HepG2 (cell line): ENCODE measurements around the gene WDR5B. TPM values are rescaled to one million over a fixed set of nuclear protein-coding genes. Genes with fewer than 3 reads are reported as not detected.

ENCODE experiments used
- ATAC-seq: fragments of 200-7000 bp; cut with Tn5 transposase; 3 replicates; pipeline ENCODE4 v1.9.1; 2020; ENCODE audit warnings: mild to moderate bottlenecking, moderate library complexity
- BruUV-seq: library from RNA; stranded (reverse); fragments of 400-500 nt; replicated peaks from 2 replicates; lab custom pipeline; 2021; lab: Mats Ljungman, UMichigan
- CTCF ChIA-PET: fragments of 300-600 bp; formaldehyde crosslinking; extraction: SDS; loops from one replicate; lab custom pipeline; 2021; ENCODE audit warnings: low total read pairs, inconsistent platforms, low intra/inter-chr PET ratio; lab: Yijun Ruan, JAX
- POLR2A ChIA-PET: fragments of 350-600 bp; sonication (Branson Sonifier 250); formaldehyde crosslinking; loops from one replicate; lab custom pipeline; 2020; ENCODE audit warnings: antibody characterized with exemption, inconsistent platforms; lab: Yijun Ruan, JAX
- DNase-seq: peaks from one replicate; pipeline ENCODE4 v3.0.0-alpha.2; 2015; ENCODE audit warnings: low spot score
- FAIRE-seq: peaks from 3 replicates; lab custom pipeline; 2011; peaks lifted over from hg19 to GRCh38; lab: Jason Lieb, UNC
- H2AFZ ChIP-seq: one replicate; pipeline ENCODE4 v1.6.1; 2011; ENCODE audit warnings: low read length, inconsistent platforms
- H3K27ac ChIP-seq: fragments of 300-600 bp; 3 replicates; pipeline ENCODE4 v1.8.0; 2011; ENCODE audit warnings: mixed run types, mild to moderate bottlenecking, mixed read lengths, low read length, inconsistent platforms; ENCODE audit not compliant: insufficient read depth; ENCODE audit errors: extremely low read length
- H3K27me3 ChIP-seq, 2 experiments: fragments of 200-600 bp in 1 of 2; 2 replicates in 1 of 2; 3 replicates in 1 of 2; pipeline versions ENCODE4 v1.6.0 to v1.8.0; 2011; ENCODE audit warnings: low read length in 2 of 2, mild to moderate bottlenecking in 2 of 2, moderate library complexity in 2 of 2, inconsistent platforms in 1 of 2; ENCODE audit not compliant: insufficient read depth in 2 of 2, control insufficient read depth in 1 of 2
- H3K36me3 ChIP-seq, 2 experiments: fragments of 200-600 bp in 1 of 2; replicated peaks in 1 of 2; 2 replicates in 1 of 2; 3 replicates in 1 of 2; pipeline versions ENCODE4 v1.5.1 to v1.8.0; 2011; ENCODE audit warnings: low read length in 2 of 2, inconsistent platforms in 1 of 2; ENCODE audit not compliant: insufficient read depth in 2 of 2, control insufficient read depth in 1 of 2
- H3K4me1 ChIP-seq: 2 replicates; pipeline ENCODE4 v1.5.1; 2012; ENCODE audit warnings: low read length, inconsistent platforms; ENCODE audit not compliant: insufficient read depth
- H3K4me2 ChIP-seq: 2 replicates; pipeline ENCODE4 v1.6.0; 2011; ENCODE audit warnings: low read depth, low read length, inconsistent platforms
- H3K4me3 ChIP-seq, 3 experiments: fragments of 200-600 bp in 1 of 3; sonication (generic), shearing (Covaris generic) in 1 of 3; replicated peaks in 1 of 3; 2 replicates each; pipeline ENCODE4 v1.5.1; 2011 to 2016; ENCODE audit warnings: low read length in 3 of 3, inconsistent platforms in 2 of 3, low read depth in 2 of 3, mild to moderate bottlenecking in 2 of 3, control low read depth in 1 of 3, mixed read lengths in 1 of 3; ENCODE audit not compliant: insufficient read depth in 1 of 3
- H3K79me2 ChIP-seq: one replicate; pipeline ENCODE4 v1.6.1; 2011; ENCODE audit warnings: low read length, inconsistent platforms; ENCODE audit not compliant: insufficient read depth
- H3K9ac ChIP-seq: 2 replicates; pipeline ENCODE4 v1.6.0; 2011; ENCODE audit warnings: mild to moderate bottlenecking, low read depth, low read length, inconsistent platforms; ENCODE audit not compliant: insufficient read depth
- H3K9me3 ChIP-seq: 2 replicates; pipeline ENCODE4 v1.5.1; 2012; ENCODE audit warnings: mild to moderate bottlenecking, low read length
- H4K20me1 ChIP-seq: 2 replicates; pipeline ENCODE4 v1.6.0; 2011; ENCODE audit warnings: inconsistent platforms, mild to moderate bottlenecking, low read length, moderate library complexity; ENCODE audit not compliant: insufficient read depth
- HMG20A ChIP-seq: IDR thresholded peaks from 2 replicates; pipeline ENCODE4 v1.6.1; 2016; ENCODE audit warnings: borderline replicate concordance
- NFYB ChIP-seq: sonication (generic); formaldehyde crosslinking; IDR thresholded peaks from 2 replicates; pipeline ENCODE4 v1.4.0; 2020; ENCODE audit warnings: missing genetic modification reagents
- NPAS2 ChIP-seq: sonication (generic); formaldehyde crosslinking; IDR thresholded peaks from 2 replicates; pipeline ENCODE4 v1.8.0; 2022; ENCODE audit warnings: mild to moderate bottlenecking, missing genetic modification reagents, borderline replicate concordance
- ONECUT2 ChIP-seq: sonication (generic); formaldehyde crosslinking; IDR thresholded peaks from 2 replicates; pipeline ENCODE4 v1.4.0; 2020; ENCODE audit warnings: missing genetic modification reagents
- PHF5A ChIP-seq: IDR thresholded peaks from one replicate; pipeline ENCODE4 v1.6.1; 2018; ENCODE audit warnings: low read depth, missing genetic modification reagents; ENCODE audit not compliant: unreplicated experiment
- PPARG ChIP-seq: conservative IDR thresholded peaks from 2 replicates; pipeline ENCODE4 v1.6.1; 2016; ENCODE audit warnings: missing biosample characterization, missing genetic modification reagents
- RBM22 ChIP-seq: fragments of 200-400 bp; formaldehyde crosslinking; optimal IDR thresholded peaks from 2 replicates; pipeline ENCODE3; 2017; ENCODE audit warnings: mild to moderate bottlenecking, low read length, moderate library complexity
- SOX13 ChIP-seq, 3 experiments: fragments of 450-650 bp in 1 of 3; sonication (generic) in 1 of 3; formaldehyde crosslinking in 1 of 3; IDR thresholded peaks in 2 of 3; conservative IDR thresholded peaks in 1 of 3; 2 replicates each; pipeline versions ENCODE4 v1.5.0 to v1.6.1; 2016 to 2020; ENCODE audit warnings: antibody characterized with exemption in 1 of 3, mild to moderate bottlenecking in 1 of 3, missing compliant biosample characterization in 1 of 3, missing genetic modification reagents in 1 of 3, moderate library complexity in 1 of 3
- SP2 ChIP-seq: sonication (generic); formaldehyde crosslinking; IDR thresholded peaks from 2 replicates; pipeline ENCODE4 v1.5.1; 2020; ENCODE audit warnings: mild to moderate bottlenecking, missing genetic modification reagents
- TBX3 ChIP-seq: fragments of 450-650 bp; IDR thresholded peaks from 2 replicates; pipeline ENCODE4 v1.6.1; 2017; ENCODE audit warnings: antibody characterized with exemption, mild to moderate bottlenecking, inconsistent platforms, borderline replicate concordance
- TOPORS ChIP-seq: sonication (generic); formaldehyde crosslinking; IDR thresholded peaks from 2 replicates; pipeline ENCODE4 v1.8.0; 2023; ENCODE audit warnings: mild to moderate bottlenecking, missing genetic modification reagents
- ZBTB21 ChIP-seq: sonication (generic); formaldehyde crosslinking; IDR thresholded peaks from 2 replicates; pipeline ENCODE4 v1.4.0; 2020; ENCODE audit warnings: missing genetic modification reagents
- ZMYM4 ChIP-seq: sonication (generic); formaldehyde crosslinking; IDR thresholded peaks from 2 replicates; pipeline ENCODE4 v1.8.1; 2023; ENCODE audit warnings: mild to moderate bottlenecking, missing genetic modification reagents
- ZNF260 ChIP-seq: sonication (generic); formaldehyde crosslinking; IDR thresholded peaks from 2 replicates; pipeline ENCODE4 v1.4.0; 2020; ENCODE audit warnings: missing genetic modification reagents, low read depth, mild to moderate bottlenecking, borderline replicate concordance
- ZNF670 ChIP-seq: sonication (generic); formaldehyde crosslinking; IDR thresholded peaks from 2 replicates; pipeline ENCODE4 v1.8.0; 2022; ENCODE audit warnings: mild to moderate bottlenecking, missing genetic modification reagents, borderline replicate concordance
- WGBS: methylation state at CpG from one replicate; pipeline ENCODE4 v1.1.6; 2017; ENCODE audit warnings: low lambda C conversion rate; 5-methylcytosine and 5-hydroxymethylcytosine counted together
- in situ Hi-C: cut with HindIII; loops from 2 replicates; pipeline ENCODE4 v1.10.0; 2017; ENCODE audit warnings: low pct_unique_long_range_greater_than_20kb; ENCODE audit not compliant: extremely low pct_ligation_motif_present
- intact Hi-C: fragments of 100-400 bp; cut with micrococcal nuclease; formaldehyde crosslinking; loops from one replicate; pipeline ENCODE4 v1.10.0; 2022; ENCODE audit not compliant: unreplicated experiment
- polyA plus RNA-seq, 8 experiments: library from polyadenylated mRNA; depleted of rRNA in 3 of 8; stranded (reverse) in 7 of 8; unstranded in 1 of 8; fragments of >200 nt; fragmentation: Illumina TruSeq in 4 of 8; extraction: Trizol in 4 of 8; gene quantifications; 2 replicates each; pipeline versions ENCODE4 v1.2.1 to v1.2.3, GENCODE V29; 2011 to 2016; ENCODE audit warnings: low read depth in 4 of 8, missing spikeins in 1 of 8, mixed read lengths in 1 of 8; ENCODE audit not compliant: insufficient read depth in 1 of 8
- total RNA-seq, 5 experiments: library from RNA; depleted of rRNA; stranded (reverse); fragments of >200 nt; fragmentation: Illumina TruSeq; extraction: Trizol; gene quantifications; 2 replicates each; pipeline ENCODE4 v1.2.3, GENCODE V29; 2016; ENCODE audit warnings: low read depth in 1 of 5
- TF ChIP-seq, protein P1 (sequence below): sonication (generic); formaldehyde crosslinking; IDR thresholded peaks from 2 replicates; pipeline ENCODE4 v1.4.0; 2020; ENCODE audit warnings: missing genetic modification reagents
- TF ChIP-seq, protein P2 (sequence below): sonication (generic); formaldehyde crosslinking; IDR thresholded peaks from 2 replicates; pipeline ENCODE4 v1.4.0; 2020; ENCODE audit warnings: missing genetic modification reagents
- TF ChIP-seq, protein P3 (sequence below): sonication (generic); formaldehyde crosslinking; IDR thresholded peaks from 2 replicates; pipeline ENCODE4 v1.8.1; 2023; ENCODE audit warnings: mild to moderate bottlenecking, missing genetic modification reagents
- TF ChIP-seq, protein P4 (sequence below): sonication (generic); formaldehyde crosslinking; IDR thresholded peaks from 2 replicates; pipeline ENCODE4 v1.4.0; 2020; ENCODE audit warnings: missing genetic modification reagents, borderline replicate concordance

WDR5B gene
- total and polyA plus RNA-seq, 2 of the 13 experiments (the other 11 are each of a cell fraction or from before 2014, with no cell fraction given): 2.5 to 3.6 TPM

DNA sequence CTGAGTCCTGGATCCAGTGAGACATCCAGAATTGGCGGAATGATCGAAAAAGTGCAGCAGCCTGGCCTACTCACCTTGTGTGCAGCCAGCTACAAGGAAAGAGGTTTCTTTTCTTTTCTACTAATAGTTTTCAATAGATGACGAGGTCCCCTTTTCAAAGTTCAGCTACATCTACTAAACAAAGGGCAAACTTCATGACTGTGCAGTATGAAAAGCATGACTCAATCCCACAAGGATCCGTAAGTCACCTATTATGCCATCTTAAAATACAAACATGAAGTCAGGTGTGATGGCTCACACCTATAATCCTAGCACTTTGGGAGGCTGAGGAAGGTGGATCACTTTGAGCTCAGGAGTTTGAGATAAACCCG, 49.5 kb downstream of the WDR5B start:
- Histone ChIP-seq H3K4me3 (peak overlapping the region in 1 of 3 experiments; percentile 39; a peak in 2 of 6 replicates), H2AFZ (no peak overlapping the region), H3K36me3 (peaks cover 12 to 49% of the 10 kb centered on the region in 2 experiments), H3K9ac (peak overlapping the region; percentile 28; the same call in 1 of the 2 replicates), H3K79me2 (peaks cover 5% of the 10 kb centered on the region), H3K9me3 (no peaks in the 10 kb centered on the region), H4K20me1 (no peaks in the 10 kb centered on the region), H3K4me1 (peaks cover 76% of the 10 kb centered on the region), H3K4me2 (peak overlapping the region; percentile 64), H3K27ac (peak overlapping the region; percentile 96), H3K27me3 (no peaks in the 10 kb centered on the region)
- ATAC-seq: peak; percentile 34
- CTCF ChIA-PET: no interaction called here
- in situ Hi-C loops: no loop called here
- BruUV-seq: no TSS peak
- FAIRE-seq: no peak
- POLR2A ChIA-PET: interaction anchor here (0.8 to 7.8 kb wide), 4 partner anchors 11 to 50 kb away, joined by 3 to 103 read pairs (median 10); partner anchors contain the start of genes FAM162A, MIX23 and WDR5B
- WGBS: 44% methylated on average over 5 of the region's 5 CpGs
- intact Hi-C loops: no loop called here
- DNase-seq: peak; percentile 67
- 0 out of 2 replicates have a peak, but pooled peaks have one; percentile 28 for TF ChIP-seq TBX3
- peak; percentile 17 for TF ChIP-seq RBM22
- no peak for TF ChIP-seq ZBTB21 (CRISPR knock-in tag)
- TF ChIP-seq SOX13 (IDR thresholded peaks at IDR 0.05): no peak
- 0 out of 4 replicates have a peak, but pooled peaks of 1 of the 2 experiments have one; percentile 5 for TF ChIP-seq SOX13 (CRISPR knock-in tag; conservative IDR thresholded peaks at IDR 0.05 in 1 of 2, IDR thresholded peaks at IDR 0.05 in 1 of 2)
- TF ChIP-seq, protein P1, sequence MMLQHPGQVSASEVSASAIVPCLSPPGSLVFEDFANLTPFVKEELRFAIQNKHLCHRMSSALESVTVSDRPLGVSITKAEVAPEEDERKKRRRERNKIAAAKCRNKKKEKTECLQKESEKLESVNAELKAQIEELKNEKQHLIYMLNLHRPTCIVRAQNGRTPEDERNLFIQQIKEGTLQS (CRISPR knock-in tag): peak; percentile 42; the same call in 1 of the 2 replicates
- TF ChIP-seq ONECUT2 (CRISPR knock-in tag): no peak
- TF ChIP-seq TOPORS: no peak
- TF ChIP-seq, protein P2, sequence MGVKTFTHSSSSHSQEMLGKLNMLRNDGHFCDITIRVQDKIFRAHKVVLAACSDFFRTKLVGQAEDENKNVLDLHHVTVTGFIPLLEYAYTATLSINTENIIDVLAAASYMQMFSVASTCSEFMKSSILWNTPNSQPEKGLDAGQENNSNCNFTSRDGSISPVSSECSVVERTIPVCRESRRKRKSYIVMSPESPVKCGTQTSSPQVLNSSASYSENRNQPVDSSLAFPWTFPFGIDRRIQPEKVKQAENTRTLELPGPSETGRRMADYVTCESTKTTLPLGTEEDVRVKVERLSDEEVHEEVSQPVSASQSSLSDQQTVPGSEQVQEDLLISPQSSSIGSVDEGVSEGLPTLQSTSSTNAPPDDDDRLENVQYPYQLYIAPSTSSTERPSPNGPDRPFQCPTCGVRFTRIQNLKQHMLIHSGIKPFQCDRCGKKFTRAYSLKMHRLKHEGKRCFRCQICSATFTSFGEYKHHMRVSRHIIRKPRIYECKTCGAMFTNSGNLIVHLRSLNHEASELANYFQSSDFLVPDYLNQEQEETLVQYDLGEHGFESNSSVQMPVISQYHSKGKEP: no peak
- TF ChIP-seq NFYB (CRISPR knock-in tag): no peak
- TF ChIP-seq, protein P3, sequence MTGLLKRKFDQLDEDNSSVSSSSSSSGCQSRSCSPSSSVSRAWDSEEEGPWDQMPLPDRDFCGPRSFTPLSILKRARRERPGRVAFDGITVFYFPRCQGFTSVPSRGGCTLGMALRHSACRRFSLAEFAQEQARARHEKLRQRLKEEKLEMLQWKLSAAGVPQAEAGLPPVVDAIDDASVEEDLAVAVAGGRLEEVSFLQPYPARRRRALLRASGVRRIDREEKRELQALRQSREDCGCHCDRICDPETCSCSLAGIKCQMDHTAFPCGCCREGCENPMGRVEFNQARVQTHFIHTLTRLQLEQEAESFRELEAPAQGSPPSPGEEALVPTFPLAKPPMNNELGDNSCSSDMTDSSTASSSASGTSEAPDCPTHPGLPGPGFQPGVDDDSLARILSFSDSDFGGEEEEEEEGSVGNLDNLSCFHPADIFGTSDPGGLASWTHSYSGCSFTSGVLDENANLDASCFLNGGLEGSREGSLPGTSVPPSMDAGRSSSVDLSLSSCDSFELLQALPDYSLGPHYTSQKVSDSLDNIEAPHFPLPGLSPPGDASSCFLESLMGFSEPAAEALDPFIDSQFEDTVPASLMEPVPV (CRISPR knock-in tag): no peak
- no peak for TF ChIP-seq HMG20A
- TF ChIP-seq, protein P4, sequence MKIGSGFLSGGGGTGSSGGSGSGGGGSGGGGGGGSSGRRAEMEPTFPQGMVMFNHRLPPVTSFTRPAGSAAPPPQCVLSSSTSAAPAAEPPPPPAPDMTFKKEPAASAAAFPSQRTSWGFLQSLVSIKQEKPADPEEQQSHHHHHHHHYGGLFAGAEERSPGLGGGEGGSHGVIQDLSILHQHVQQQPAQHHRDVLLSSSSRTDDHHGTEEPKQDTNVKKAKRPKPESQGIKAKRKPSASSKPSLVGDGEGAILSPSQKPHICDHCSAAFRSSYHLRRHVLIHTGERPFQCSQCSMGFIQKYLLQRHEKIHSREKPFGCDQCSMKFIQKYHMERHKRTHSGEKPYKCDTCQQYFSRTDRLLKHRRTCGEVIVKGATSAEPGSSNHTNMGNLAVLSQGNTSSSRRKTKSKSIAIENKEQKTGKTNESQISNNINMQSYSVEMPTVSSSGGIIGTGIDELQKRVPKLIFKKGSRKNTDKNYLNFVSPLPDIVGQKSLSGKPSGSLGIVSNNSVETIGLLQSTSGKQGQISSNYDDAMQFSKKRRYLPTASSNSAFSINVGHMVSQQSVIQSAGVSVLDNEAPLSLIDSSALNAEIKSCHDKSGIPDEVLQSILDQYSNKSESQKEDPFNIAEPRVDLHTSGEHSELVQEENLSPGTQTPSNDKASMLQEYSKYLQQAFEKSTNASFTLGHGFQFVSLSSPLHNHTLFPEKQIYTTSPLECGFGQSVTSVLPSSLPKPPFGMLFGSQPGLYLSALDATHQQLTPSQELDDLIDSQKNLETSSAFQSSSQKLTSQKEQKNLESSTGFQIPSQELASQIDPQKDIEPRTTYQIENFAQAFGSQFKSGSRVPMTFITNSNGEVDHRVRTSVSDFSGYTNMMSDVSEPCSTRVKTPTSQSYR (CRISPR knock-in tag): no peak
- TF ChIP-seq ZNF260 (CRISPR knock-in tag): no peak
- TF ChIP-seq SP2 (CRISPR knock-in tag): no peak
- no peak for TF ChIP-seq PHF5A (CRISPR knock-in tag)
- no peak for TF ChIP-seq PPARG (CRISPR knock-in tag)
- no peak for TF ChIP-seq ZNF670 (CRISPR knock-in tag)
- no peak for TF ChIP-seq NPAS2 (CRISPR knock-in tag)
- no peak for TF ChIP-seq ZMYM4 (CRISPR knock-in tag)
